GM18499 (cell line): ENCODE data around the gene USP43.
"Not testable (repeated sequence)": the region's sequence is repeated elsewhere in the genome, so short reads cannot be mapped to it uniquely, and the experiment has no call there.

Source experiments
- ATAC-seq: cut with Tn5 transposase; IDR thresholded peaks from one replicate; pipeline ENCODE4 v1.9.1; 2021; ENCODE audit warnings: moderate number of reproducible peaks; ENCODE audit not compliant: insufficient read depth, unreplicated experiment

The USP43 gene

GRCh38 chr17:9644910-9645751 is at the start of gene USP43:
Gene USP43, plus strand, starts transcription at chr17:9645517. Its CDS starts 116 bp downstream, at chr17:9645633.
- no peak for ATAC-seq

GRCh38 chr17:9597638-9598037 is 47.7 kb upstream of the USP43 start:
- not testable (repeated sequence) for ATAC-seq

GRCh38 chr17:9598661-9599060 is 46.7 kb upstream of the USP43 start:
- no peak for ATAC-seq

- not testable (repeated sequence) for ATAC-seq
Observed at GRCh38 chr17:9604583-9604982, 40.7 kb upstream of the USP43 start.

- ATAC-seq = no peak
Observed at GRCh38 chr17:9606453-9606852, 38.9 kb upstream of the USP43 start.

GRCh38 chr17:9607058-9607457 is 38.3 kb upstream of the USP43 start:
- not testable (repeated sequence) for ATAC-seq

GRCh38 chr17:9611557-9611956 is 33.8 kb upstream of the USP43 start:
- no peak for ATAC-seq

GRCh38 chr17:9612006-9612405 is 33.3 kb upstream of the USP43 start:
- no peak for ATAC-seq

- ATAC-seq = no peak
Observed at GRCh38 chr17:9615486-9615885, 29.8 kb upstream of the USP43 start.

- ATAC-seq = no peak
Observed at GRCh38 chr17:9622961-9623360, 22.4 kb upstream of the USP43 start.

- no peak for ATAC-seq
Observed at GRCh38 chr17:9628509-9628908, 16.8 kb upstream of the USP43 start.

- ATAC-seq = no peak
Observed at GRCh38 chr17:9632741-9633140, 12.6 kb upstream of the USP43 start.

- no peak for ATAC-seq
Observed at GRCh38 chr17:9635340-9635739, 10.0 kb upstream of the USP43 start.

GRCh38 chr17:9636501-9636900 is 8.8 kb upstream of the USP43 start:
- ATAC-seq = no peak

GRCh38 chr17:9640388-9640787 is 4.9 kb upstream of the USP43 start:
- ATAC-seq = not testable (repeated sequence)

GRCh38 chr17:9643611-9644010 is 1.7 kb upstream of the USP43 start:
- ATAC-seq = no peak

GRCh38 chr17:9645851-9646545 is 681 bp downstream of the USP43 start:
- no peak for ATAC-seq

GRCh38 chr17:9646546-9646885 is 1.2 kb downstream of the USP43 start:
- no peak for ATAC-seq

GRCh38 chr17:9647014-9647413 is 1.7 kb downstream of the USP43 start:
- ATAC-seq = no peak

GRCh38 chr17:9648521-9649110 is 3.3 kb downstream of the USP43 start:
- ATAC-seq = no peak

- no peak for ATAC-seq
Observed at GRCh38 chr17:9658593-9659211, 13.4 kb downstream of the USP43 start.
